Mucosa of gallbladder (tissue), 1 donor: ENCODE measurements around the gene SYN1. TPM values are rescaled to one million over a fixed set of nuclear protein-coding genes. Genes with fewer than 3 reads are reported as not detected.
"Not testable (repeated sequence)": the region's sequence is repeated elsewhere in the genome, so short reads cannot be mapped to it uniquely, and the experiment has no call there.

ENCODE experiments used
- DNase-seq: peaks from one replicate; pipeline ENCODE4 v3.0.0-alpha.2; 2020; ENCODE audit warnings: low spot score
- total RNA-seq: library from RNA; stranded (reverse); gene quantifications from one replicate; pipeline ENCODE4 v1.2.1, GENCODE V29; 2021
- donor health status: DM: no; HTN: no; CAD: no.

Gene SYN1
- total RNA-seq, 1 donor from 2014 or later = 0.55 TPM

GRCh38 chrX:47634871-47635575 is 15.4 kb upstream of the SYN1 start:
- DNase-seq = no peak

- no peak for DNase-seq
Observed at GRCh38 chrX:47633689-47634590, 14.3 kb upstream of the SYN1 start.

DNA sequence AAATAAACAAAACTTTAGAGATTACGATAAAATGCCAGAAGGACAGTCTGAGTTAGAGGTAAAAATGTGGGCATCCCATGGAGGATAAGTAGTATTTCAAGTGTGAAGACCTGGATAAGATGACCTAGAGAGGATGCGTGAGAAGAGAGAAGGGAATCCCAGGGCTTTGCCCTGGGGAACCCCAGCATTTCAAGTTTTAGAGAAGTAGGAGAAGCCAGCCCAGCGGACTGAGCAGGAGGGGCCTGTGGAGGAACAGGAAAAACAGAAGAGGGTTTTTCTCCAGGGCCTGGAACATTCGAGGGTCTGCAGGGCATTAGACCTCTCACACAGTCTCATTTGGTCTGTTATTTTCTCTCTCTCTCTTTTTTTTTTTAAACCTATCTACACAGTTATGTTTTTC is 13.0 kb upstream of the SYN1 start:
- no peak for DNase-seq

DNA sequence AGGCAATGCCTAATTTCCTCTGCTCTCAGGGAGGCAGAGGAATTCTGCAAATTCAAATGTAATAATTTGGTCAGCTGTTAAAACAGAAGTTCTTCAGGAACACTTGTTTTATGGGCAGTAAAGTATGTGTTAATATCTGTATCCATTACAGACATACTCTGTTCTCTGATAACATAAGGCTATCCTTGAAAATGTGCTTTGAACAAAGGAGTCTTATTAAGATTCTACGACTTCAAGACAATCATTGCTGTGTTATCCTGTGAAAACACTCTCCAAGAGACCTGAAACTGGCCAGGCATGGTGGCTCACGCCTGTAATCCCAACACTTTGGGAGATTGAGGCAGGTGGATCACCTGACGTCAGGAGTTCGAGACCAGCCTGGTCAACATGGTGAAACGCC is 12.0 kb upstream of the SYN1 start:
- no peak for DNase-seq

DNA sequence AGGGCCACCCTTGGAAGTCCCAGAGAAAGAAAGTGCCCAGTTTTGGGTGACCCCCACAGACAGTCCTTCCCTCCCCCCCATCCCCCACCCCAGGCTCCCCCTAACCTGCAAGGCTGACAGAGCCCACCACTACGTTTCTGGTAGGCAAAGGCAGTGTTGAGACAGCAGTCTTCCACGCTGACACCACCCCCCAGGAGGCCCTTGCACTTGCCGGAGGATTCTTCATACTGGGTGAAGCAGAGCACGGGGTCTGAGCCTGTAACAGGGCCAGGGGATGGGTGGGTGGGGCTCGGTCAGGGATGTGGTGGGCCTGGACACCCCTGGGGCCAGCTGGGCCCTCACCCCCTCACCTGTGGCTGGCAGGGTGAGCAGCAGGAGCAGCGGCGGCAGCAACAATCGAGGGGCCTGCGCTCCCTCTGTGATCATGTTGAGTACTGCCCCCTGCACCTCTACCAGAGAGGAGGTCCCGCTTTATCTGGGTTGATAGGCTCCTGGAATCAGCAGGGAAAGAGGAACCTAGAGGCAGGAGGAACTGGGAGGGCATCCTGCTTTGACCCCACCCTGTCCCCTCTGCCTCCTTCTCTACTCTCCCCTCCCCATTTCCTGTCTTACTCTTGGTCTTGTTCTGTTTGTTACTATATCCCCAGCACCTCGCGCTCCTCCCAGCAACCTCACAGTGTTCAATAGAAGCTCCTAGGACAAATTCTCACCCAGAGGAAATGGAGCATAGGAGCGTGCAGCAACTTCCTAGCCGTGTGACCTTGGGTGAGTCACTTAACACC is 10.0 kb upstream of the SYN1 start, which contains the start of gene CFP:
Gene CFP (minus strand): TSS at position 512 of the 782 bp plus-strand sequence. CDS start 86 bp downstream, at position 426.
- no peak for DNase-seq

GRCh38 chrX:47628982-47629381 is 9.3 kb upstream of the SYN1 start:
- no peak for DNase-seq

GRCh38 chrX:47625365-47625764 is 5.7 kb upstream of the SYN1 start:
- DNase-seq = no peak

GRCh38 chrX:47623540-47624027 is 3.9 kb upstream of the SYN1 start:
- DNase-seq = peak; percentile 48

DNA sequence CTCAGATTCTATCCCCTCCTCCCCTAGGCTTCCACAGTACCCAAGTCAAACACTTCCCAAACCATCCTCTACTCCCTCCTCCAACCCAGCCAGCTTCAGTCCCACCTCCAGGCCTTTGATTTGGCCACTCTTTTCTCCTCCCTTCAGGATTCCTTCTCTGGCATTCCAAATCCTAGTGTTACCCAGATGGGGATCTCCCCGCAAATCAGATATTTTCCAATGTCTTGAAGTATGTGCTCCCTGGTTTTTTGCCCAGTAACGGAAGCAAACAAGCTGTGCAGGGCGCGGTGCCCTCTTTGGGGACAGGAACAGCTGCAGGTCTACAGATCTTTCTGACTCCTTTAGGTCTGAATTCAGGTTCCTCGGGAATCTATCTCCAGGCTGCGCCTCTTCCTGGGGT is 2.2 kb upstream of the SYN1 start:
- no peak for DNase-seq

DNA sequence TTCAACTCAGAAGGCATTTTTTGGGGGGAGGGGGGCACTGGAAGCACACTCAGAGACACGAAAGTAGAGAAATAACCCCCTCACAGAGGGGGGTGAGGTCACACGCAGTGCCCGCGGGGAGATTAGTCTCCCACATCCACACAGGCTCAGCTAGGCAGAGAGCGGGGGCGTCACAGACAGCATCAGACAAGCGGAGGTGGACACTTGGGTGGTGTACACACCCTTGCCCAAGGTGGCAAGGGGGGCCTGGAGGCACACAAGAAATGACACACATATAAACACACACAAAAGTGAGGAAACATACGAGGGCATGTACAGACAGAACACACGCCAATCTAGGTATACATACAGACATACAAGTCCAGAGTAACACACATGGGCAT is 637 bp upstream of the SYN1 start:
- DNase-seq = no peak

DNA sequence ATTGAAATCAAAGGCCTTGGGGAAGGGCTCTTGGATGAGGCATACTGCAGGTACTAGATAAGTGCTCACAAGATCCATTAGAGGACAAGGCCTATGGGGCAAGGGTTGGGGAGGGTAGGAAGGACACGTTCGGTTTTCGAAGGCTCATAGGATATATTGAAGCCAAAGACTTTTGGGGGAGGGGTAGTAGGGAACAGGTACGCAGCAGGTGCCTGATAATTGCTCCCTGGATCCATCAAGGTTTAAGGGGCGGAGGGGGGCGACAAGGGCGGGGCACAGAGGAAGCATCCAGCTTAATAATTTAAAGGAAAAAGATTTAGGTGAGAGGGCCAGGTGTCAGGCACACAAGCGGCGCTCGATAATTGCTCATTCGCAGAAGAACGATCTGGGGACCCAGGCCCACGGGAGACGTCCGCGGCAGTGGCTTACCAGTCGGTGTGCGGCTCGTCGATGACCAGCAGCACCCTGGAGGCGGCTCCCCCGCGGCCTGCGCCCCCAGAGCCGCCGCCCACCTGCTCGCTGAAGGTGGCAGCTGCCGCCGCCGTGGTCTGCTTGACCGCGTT is 653 bp downstream of the SYN1 start:
- DNase-seq = no peak

DNA sequence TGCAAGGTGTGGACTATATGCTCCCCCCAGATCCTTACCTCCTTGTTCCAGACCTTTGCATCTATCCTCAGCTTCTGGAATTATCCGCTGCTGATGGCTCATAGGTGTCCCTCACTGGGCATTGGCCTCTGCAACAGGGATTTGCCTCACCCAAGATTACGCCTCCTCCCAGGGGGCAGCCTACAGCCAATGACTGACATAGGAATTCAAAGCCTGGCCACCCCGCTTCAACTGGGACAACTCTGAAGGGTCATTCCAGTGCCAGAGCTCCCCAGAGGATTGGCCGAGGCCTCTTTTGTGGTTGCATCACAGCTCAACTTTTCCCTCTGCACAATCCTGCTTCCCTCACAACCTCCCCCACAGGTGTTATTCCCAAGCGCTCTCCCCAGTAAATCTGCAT is 5.0 kb downstream of the SYN1 start:
- no peak for DNase-seq

- DNase-seq = no peak
Observed at GRCh38 chrX:47613082-47613481, 6.6 kb downstream of the SYN1 start.

DNA sequence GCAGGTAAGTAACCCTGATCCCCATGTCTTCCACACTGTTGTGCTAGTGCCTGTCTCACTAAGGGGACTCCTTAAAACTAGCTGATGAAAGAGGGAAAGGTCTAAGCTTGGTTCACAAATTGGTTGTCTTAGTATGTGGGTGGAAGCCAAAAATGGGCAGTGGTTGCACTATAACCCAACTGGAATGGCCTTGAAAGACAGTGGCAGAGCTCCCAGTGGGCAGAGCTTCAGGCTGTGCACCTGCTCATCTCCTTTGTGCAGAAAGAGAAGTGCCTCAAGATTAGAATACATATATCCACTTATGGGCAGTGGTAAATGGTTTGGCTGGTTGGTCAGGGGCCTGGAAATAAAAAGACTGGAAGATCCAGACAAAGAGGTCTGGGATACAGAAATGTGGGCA is 7.2 kb downstream of the SYN1 start:
- DNase-seq = no peak

- no peak for DNase-seq
Observed at GRCh38 chrX:47611926-47612325, 7.7 kb downstream of the SYN1 start.

GRCh38 chrX:47611489-47611888 is 8.2 kb downstream of the SYN1 start:
- no peak for DNase-seq

GRCh38 chrX:47610511-47610910 is 9.1 kb downstream of the SYN1 start:
- no peak for DNase-seq

DNA sequence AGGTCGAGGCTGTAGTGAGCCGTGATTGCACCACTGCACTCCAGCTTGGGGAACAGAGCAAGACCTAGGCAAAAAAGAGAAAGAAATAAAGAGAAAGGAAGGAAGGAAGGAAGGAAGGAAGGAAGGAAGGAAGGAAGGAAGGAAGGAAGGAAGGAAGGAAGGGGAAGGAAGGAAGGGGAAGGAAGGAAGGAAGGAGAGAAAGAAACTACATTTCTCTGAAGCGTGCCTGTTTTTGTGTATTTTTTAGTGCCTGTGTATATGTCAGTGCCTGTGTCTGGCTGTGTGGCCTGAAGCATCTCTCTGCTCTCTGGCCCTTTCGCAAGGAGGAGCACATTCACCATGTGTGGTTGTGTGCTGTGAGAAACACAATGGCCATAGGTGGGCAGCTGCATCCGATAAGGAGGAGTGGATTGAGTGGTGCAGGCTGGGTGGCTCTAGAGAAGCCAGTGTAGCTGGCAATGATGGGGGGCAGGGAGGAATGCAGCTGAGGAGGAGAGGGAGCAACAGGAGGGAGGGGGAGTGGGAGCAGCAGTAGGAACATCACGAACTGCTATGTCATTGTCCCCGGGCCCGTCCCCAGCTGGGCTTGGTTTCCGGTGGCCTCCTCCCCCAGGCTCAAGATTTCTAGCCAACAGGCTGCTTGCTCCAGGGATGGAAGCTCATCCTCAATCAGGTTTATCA is 11.4 kb downstream of the SYN1 start:
- DNase-seq = no peak

DNA sequence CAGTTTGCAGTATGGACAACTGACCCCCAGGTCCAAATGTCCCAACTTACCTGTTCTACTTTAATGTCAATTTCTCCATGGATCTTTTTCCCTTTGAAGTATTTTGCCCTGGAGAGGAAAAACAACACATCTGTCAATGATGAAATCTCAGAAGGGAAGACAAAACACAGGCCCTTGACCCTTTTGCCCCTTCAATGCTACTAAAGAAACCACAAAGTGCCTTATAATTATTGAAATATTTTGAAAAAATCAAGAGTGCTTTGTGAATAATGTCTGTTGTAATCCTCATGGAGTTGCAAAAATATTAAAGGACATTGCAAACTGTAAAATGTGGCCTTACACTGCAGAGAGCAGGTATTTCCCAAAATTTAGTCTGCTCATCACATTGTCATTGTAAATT is 12.6 kb downstream of the SYN1 start:
- no peak for DNase-seq

GRCh38 chrX:47605024-47605423 is 14.6 kb downstream of the SYN1 start:
- DNase-seq = no peak

DNA sequence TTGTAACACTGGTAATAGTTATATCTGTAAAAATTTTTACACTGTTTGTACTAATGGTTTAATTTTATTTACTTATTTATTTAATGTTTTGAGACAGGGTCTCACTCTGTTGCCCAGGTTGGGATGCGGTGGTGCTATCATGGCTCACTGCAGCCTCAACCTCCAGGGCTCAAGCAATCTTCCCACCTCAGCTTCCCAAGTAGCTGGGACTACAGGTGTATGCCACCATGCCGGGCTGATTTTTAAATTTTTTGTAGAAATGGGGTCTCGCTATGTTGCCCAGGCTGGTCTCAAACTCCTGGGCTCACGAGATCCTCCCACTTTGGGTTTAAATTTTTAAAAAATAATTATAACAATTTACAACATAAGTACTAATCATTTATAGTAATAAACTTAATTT is 16.5 kb downstream of the SYN1 start:
- DNase-seq = not testable (repeated sequence)
